GM18868 (cell line): Measurements from ENCODE around the gene ERC2.

Experiments
- ATAC-seq: cut with Tn5 transposase; IDR thresholded peaks from one replicate; pipeline ENCODE4 v1.9.1; 2021; ENCODE audit warnings: mild to moderate bottlenecking, moderate library complexity; ENCODE audit not compliant: unreplicated experiment

The ERC2 gene

DNA sequence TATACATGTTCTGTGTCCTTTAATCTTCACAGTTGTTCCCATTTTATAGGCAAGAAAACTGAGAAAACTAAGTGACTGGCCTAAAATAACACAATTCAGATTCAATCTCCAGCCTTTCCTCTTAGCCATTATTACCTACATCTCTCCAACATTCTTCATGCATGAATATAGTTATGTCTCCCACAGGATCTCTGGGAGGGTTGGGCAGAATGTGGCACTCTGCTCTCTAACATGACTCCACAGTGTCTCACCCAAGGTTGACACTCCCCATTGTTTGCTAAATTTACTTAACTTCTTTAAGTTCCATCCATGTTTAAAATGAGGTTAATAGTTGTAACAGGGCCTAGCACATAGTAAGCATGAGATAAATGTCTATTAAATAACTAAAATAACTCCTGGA lies 276.3 kb downstream of the ERC2 start:
- no peak for ATAC-seq

DNA sequence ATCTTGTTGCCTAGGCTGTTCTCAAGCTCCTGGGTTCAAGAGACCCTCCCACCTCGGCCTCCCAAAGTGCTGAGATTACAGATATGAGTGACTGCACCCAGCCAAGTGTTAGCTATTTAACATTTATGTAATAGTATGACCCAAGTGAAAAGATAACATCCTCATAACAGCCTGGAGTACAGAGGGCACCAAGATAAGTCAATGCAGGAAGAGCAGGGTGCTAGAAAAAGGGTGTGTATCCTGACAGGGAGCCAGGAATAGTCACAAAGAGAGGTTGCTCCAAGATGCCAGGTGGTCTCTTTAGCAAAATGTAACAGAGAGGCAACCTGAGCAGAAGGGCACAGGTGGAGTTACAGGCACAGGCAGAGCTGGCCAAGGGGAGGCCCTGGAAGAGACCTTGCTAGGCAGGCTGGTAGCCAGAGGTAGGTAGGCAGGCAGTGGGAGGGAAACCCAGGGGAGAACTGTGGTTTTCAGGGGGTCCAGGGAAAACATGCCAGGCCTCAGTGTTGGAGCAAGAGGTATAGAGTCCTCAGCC lies 277.4 kb downstream of the ERC2 start:
- ATAC-seq: no peak

DNA sequence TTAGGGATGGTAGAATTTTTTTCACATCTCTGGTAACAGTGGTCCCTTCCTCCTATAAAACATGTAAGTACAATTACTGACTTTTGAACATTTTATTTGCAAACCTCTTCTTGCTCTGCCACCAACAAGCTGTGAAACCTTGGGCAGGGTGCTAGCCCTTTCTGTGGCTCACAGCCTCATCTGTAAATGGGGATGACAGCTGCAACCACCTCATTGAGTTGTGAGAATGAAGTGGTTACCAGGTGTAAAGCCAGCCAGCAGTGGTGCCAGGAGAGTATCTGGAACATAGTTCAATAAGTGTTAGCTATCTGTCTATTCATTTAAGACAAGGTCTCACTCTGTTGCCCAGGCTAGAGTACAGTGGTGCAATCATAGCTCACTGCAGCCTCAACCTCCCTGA lies 278.1 kb downstream of the ERC2 start:
- ATAC-seq: no peak

DNA sequence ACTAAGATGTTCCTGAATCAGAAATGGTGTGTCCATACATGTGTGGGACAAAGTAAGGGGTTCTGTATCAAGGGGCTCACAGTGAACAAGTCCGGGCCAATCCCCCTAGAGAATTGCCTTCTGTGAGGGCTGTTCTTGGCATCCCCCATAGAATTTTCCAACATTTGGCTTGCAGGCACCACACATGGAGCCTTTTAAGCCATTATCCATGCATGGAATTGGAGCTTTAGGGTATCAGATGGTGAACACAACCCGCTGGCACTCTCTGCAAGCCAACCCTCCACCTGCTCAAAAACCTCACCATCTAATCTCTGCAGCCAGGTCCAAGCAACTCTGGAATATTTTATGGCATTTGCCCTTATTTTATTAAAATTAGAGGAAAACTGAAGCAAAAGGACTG lies 278.7 kb downstream of the ERC2 start:
- no peak for ATAC-seq

DNA sequence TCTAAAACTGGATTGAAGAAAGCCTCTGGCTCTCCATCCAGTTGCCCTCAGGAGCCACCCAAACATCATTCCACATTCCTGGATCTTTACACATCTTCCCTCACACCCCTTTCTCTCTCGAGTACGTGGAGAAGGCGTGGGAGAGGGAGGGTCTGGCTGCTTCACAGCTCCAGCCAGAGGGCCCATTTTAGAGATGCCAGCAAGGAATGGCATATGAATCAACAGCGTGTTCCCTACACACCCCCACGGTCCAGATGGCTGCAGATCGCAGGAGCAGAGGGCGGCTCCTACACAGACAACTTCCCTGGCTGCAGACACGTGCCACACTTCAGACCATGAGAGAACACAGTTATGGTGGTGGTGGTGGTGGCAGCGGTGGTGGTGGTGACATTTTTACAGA lies 280.1 kb downstream of the ERC2 start:
- ATAC-seq: no peak

DNA sequence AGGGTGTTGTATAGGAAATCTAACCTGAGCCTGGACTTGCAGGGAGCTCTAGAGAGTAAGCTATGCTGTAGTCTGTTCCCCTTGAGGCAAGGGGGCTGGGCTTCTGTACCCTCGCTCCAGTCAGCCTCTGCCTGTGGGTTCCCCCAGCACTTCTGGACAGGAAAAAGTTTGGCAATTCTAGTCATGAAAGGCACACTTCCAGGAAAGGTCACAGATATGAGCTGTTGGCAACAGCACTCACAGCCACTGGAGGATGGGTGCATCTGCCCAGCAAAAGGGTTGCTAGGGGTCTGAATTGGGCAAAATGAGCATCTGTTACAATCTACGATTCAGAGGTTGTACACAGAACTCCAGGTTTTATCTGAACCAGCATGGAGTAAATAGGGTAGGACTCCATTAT lies 281.2 kb downstream of the ERC2 start:
- ATAC-seq: no peak

DNA sequence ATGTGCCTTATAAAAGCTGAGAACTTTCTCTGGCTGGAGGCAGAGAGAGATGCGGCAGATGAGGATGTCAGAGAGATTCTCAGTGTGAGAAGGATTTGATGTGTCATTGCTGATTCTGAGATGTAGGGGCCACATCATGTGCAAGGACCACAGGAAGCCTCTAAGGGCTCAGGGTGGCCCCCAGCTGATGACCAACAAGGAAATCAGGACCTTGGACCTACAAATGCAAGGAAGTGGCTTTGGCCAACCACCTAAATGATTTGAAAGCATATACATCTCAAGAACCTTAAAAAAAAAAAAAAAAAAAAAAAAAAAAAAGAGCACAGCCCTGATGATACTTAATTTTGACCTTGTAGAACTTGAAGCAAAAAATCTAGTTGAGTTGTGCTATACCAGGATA lies 282.4 kb downstream of the ERC2 start:
- ATAC-seq: no peak

DNA sequence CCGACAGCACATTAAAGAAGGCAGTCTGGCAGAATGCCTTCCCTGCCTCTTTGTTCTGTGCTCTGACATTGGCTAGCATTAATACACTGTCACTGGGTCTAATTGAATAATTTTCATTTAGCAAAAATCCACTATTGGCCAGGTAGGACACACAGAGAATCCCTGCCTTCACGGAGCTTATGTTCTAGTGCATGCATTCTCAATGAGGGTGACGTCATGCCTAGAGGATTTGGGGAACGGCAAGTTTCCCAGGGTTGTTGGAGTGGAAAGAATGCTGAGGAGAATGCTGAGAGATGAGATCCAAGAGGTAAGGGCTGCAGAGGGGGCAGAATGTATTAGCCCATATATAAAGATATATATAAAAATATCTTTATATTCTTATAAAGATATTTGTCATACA lies 284.7 kb downstream of the ERC2 start:
- ATAC-seq: no peak

DNA sequence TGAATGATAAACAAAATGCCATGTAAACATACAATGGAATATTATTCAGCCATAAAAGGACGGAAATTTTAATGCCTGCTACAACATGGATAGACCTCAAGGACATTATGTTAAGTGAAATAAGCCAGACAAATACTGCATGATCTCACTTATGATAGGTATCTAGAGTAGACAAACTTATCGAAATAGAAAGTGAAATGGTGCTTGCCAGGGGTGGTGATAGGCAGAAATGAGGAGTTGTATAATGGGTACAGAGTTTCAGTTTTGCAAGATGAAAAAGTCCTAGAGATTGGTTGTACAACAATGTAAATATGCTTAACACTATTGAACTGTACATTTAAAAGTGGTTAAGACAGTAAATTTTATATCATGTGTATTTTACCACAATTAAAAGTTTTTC lies 287.8 kb downstream of the ERC2 start:
- ATAC-seq: no peak

DNA sequence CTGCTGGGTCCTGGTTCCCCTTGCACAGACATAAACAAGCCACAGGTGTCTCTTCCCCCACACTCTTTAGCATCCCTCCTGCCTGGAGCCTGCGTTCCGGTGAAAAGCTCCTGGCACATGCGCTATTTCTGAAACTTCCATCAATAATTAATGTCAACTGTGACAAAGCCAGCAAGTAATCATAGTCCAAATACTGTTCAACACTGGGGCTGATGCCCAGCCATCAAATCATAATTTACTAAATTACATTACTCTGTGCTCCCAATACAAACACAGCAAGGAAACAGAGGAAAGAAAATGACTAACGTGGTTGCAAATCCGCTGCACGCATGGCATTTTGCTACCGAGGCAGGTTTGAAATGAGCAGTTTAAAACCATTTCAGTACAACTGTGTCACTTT lies 294.7 kb downstream of the ERC2 start:
- ATAC-seq: no peak

DNA sequence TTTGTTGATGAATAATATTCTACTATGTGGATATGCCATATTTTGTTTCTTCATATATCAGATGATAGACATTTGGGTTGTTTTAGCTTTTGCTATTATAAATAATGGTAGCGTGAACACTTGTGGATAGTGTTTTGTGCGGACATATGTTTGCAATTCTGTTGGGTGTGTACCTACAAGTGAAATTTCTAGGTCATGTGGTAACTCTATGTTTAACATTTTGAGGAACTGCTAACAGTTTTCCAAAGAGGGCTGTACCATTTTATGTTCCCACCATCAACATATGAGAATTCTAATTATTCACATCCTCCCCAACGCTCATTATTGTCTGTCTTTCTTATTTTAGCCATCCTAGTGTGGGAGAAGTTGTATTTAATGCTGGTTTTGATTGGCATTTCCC lies 303.8 kb downstream of the ERC2 start:
- no peak for ATAC-seq

DNA sequence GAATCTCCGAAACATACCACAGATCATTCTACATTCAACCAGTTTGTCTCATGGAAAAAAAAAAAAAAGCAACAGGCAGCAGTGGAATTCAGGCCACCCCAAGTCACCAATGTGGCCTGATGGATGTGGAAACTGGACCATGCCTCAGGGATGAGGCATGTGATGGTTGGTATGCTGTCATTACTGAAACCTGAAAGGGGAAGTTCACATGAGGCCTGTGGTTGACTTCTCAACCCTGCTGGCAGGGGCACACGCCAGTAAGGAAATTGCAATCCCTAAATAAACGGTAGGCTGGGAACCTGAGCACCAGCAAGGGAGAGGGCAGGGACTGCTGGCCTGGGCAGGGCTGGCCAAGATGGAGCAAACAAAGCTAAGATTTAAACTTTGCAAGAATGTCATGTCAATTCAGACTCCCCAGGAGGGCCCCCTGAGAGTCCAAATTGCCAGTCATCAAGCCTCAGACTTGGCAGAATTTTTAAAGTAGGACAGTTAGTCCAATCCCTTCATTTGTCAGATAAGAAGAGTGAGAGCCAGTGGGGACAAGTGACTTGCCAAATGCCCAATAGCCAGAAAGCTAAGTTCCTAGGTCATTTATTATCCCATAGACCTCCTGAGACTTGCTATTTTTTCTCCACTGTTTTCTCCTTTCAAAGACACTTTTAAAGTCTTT lies 310.4 kb downstream of the ERC2 start:
- ATAC-seq: peak; percentile 73

DNA sequence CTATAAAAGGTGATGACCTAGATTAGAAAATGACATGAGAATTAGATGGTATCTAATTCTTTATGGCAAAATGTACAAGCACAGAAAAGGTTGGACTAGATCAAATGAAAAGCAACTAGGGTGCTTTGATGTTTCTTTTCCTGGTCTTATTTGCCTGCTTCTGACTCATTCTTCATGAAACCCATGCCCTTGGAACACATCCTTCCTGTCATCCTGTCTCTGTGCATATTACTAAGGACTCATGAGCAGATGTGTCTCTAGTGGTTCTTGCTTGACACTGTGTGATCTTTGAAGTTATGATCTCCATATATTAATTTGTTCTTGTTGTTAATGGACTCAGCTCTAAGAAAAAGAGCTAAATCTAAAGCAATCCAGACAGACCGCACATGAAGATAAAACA lies 314.0 kb downstream of the ERC2 start:
- ATAC-seq: no peak

DNA sequence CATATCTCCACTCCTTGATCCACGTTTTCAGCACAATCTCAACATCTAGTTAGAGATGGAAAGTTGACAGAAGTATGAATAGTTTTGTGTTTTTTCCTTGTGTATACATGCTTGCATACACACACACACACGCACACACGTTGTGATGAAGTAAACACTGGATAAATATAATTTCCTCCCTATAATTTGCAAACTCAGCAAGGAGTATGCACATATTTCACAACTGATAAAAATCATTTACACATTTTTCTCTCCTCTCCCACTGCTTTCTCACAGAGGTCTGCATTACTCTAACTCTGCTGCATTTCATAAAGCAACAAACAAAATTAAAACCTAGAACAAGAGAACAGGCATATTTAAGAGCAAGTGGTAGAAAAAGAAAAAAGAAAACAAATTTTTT lies 320.9 kb downstream of the ERC2 start:
- no peak for ATAC-seq

DNA sequence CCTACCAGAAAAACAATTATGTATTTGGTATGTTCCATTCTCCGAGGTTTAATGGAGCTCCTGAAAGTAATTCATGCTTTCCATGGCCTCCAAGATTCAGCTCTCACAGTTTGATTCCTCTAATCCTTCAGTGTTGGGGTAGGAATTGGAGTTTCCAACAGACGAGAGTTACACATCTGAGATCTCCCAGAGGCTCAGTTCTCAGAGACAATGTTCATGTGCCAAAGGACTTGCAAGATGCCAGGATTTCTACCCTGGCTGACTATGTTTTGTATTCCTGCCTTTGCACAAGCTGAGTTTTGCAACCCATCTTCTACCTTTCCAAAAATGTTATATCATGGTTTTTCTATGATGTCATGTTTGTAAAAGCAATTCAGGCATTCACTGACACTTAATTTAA lies 322.9 kb downstream of the ERC2 start:
- no peak for ATAC-seq

DNA sequence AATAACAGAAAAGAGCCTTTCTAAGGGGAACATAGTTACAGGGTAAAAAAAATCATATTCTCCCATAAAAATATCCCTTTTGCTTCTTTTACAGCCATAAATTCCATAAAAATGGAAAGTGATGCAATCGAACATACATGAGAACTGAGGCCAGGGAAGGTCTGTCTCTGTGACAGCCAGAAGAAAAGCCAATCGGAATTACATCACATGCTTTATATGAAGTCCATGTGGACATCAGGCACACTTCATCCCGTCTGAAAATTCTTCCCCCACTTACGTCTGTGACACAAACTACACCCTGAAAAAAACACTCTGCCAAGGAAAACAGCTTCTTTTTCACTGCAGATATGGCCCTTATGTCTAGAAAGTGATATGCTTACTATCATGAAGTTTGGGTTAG lies 323.5 kb downstream of the ERC2 start:
- no peak for ATAC-seq

DNA sequence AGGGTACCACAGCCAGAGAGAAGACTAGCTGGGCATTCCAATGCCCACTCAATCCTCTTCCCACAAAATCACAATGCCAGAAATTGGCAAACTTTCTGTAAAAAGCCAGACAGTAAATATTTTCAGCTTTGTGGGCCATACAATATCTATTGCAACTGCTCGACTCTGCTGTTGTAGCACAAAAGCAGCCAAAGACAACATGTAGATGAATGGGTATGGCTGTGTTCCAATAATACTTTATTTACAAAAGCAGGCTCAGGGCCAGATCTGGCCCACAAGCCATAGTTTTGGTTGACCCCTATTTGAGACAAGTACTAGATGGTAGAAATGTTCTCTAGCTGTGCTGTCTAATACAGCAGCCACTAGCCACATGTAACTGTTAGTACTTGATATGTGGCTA lies 330.9 kb downstream of the ERC2 start:
- ATAC-seq: no peak

DNA sequence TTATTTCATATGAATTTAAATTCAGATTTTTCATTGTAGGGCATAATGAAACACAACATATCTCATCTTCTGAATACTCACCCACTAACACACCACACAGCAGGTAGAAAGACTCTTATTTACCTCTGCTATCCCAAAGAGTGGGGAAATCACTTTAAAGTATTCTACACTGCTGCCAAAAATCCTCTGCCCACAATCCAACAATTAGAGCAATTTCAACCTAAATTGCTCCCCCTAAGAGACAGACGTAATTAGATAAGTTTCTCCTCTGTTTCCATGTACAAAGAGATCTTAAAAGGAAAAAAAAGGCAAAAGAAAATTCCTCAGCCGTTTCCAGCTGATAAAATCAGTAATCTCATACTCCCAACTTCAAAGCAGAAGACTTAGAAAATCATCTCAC lies 331.8 kb downstream of the ERC2 start:
- no peak for ATAC-seq

DNA sequence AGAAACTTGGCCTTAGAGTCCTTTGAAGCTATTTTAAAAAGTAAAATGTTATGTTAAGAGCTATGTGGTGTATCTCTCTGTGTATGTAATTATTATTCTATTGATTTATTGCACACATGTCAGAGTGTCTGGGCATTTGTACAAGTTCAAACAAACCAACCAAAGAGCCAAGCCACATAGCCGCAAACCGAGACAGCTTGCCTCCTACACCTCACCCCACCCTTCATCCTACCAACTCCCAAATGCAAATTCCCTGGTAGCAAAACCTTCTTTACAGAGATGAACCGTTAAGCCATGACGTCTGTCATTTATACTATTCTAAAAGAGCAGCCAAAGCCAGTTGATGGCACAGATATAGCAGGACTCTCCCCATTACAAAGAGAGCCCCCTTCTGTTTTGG lies 332.3 kb downstream of the ERC2 start:
- no peak for ATAC-seq

DNA sequence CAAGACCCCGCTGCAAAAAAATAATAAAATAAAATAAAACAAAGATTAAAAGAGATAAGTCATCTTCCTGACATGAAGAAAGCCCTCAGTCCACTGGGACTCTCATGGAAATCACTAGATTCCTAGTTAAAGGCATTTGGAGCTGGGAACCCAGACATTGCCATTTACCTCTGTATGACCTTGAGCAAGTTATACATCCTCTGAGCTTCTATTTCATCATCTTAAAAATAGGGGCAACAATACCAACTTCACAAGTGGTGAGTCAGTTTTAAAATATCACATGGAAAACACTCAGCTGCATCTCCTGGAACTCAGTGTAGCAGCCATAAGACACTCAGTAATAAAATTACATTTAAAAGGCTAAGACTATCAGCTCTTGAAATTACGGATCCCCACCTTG lies 334.8 kb downstream of the ERC2 start:
- no peak for ATAC-seq

DNA sequence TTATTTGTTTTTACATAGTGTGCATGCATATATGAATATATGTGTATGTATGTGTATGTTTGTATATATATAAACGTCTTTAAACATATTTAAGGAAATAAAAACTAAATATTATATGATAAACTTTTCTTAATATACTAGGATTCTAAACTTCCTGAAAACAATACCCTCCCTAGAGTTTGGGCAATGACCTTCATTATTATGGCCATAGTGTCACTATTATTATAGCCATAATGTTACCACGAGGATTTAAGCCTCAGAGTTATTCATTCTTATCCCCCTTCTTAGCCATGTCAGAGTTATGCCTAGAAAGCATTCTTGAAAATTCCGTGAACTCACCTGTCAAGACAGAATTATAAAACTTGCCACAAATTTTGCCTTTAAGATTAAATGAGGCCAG lies 335.5 kb downstream of the ERC2 start:
- ATAC-seq: no peak

DNA sequence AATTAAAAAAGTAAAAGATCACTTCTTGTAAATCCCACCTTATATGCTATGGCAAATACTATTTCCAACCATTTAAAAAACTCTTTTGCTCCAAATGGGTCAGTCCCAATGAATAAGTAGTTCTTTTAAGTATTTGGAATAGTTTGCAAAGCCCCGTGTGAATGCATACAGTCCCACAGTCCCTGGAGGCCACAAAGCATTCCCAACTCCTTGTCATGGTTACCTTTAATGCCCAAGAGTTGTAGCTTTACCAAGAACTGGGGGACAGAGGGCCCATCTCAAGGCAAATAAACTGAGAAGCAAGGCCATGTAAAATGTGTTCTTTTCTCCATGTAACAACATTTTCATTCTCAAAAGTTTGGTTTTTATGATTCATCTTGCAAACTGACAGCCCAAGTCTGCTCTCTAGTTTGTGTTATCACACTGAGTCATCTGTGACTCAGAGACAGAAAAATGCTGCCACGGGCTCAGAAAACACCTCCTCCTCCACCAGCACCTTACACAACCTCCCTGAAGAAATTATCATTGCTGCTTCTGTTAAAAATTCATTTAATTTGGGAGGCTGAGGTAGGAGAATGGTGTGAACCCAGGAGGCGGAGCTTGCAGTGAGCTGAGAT lies 336.2 kb downstream of the ERC2 start:
- ATAC-seq: no peak

DNA sequence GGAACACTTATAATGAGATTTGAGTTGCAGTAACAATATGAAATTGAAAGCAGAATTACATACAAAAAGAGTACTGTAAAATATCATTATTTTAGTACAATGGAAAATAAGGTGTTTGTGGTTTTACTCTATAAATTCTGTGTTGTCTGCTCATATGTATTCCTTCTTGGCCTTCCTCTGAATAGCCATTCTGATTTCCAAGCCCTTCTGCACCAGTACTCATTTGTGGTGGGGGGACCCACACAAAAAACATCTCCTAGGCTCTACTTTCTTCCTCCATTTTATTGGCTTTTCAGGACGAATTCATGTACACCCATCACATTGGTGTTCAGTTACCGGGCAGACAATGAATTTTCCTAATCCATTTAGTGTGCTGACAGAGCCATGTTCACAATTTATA lies 338.2 kb downstream of the ERC2 start:
- ATAC-seq: no peak
